HCT116 (cell line): Measurements from ENCODE around the gene TP63.

ENCODE experiments used
- ATF3 ChIP-seq: IDR thresholded peaks from 2 replicates; pipeline ENCODE4 v1.6.1; 2012
- CEBPB ChIP-seq: IDR thresholded peaks from 2 replicates; pipeline ENCODE4 v1.6.1; 2012; ENCODE audit warnings: low read depth
- CTCF ChIP-seq, 3 experiments: fragments of 200-600 bp in 1 of 3; sonication (generic) in 1 of 3; IDR thresholded peaks in 2 of 3; conservative IDR thresholded peaks in 1 of 3; 2 replicates each; pipeline ENCODE4 v1.5.1; 2012 to 2017; ENCODE audit warnings: low read depth in 2 of 3, low read length in 2 of 3, antibody characterized with exemption in 1 of 3, borderline replicate concordance in 1 of 3, control low read depth in 1 of 3, mild to moderate bottlenecking in 1 of 3, mixed read lengths in 1 of 3, mixed run types in 1 of 3, moderate library complexity in 1 of 3; ENCODE audit not compliant: insufficient read depth in 1 of 3
- EZH2 ChIP-seq: fragments of 200-600 bp; sonication (generic); IDR thresholded peaks from 2 replicates; pipeline ENCODE4 v1.6.1; 2017; ENCODE audit warnings: antibody characterized with exemption, mixed run types
- EZH2phosphoT487 ChIP-seq: fragments of 200-600 bp; IDR thresholded peaks from 2 replicates; pipeline ENCODE4 v1.6.1; 2018; ENCODE audit warnings: antibody characterized with exemption, borderline replicate concordance
- FOSL1 ChIP-seq: IDR thresholded peaks from 2 replicates; pipeline ENCODE4 v1.6.1; 2012; ENCODE audit warnings: low read depth
- POLR2A ChIP-seq: IDR thresholded peaks from 2 replicates; pipeline ENCODE4 v1.7.0; 2011; ENCODE audit warnings: borderline replicate concordance; ENCODE audit not compliant: insufficient read depth, insufficient read length; ENCODE audit errors: extremely low read depth
- POLR2AphosphoS5 ChIP-seq: IDR thresholded peaks from 2 replicates; pipeline ENCODE4 v1.6.1; 2011; ENCODE audit warnings: mild to moderate bottlenecking, low read depth, low read length, moderate library complexity
- RAD21 ChIP-seq: IDR thresholded peaks from 2 replicates; pipeline ENCODE4 v1.6.1; 2012; ENCODE audit warnings: low read depth, mild to moderate bottlenecking
- SP1 ChIP-seq: IDR thresholded peaks from 2 replicates; pipeline ENCODE4 v1.6.1; 2012; ENCODE audit warnings: low read depth
- YY1 ChIP-seq: IDR thresholded peaks from 2 replicates; pipeline ENCODE4 v1.6.1; 2011; ENCODE audit warnings: low read length, low read depth, moderate library complexity, mild to moderate bottlenecking; ENCODE audit not compliant: insufficient replicate concordance; ENCODE audit errors: extremely low read depth
- TF ChIP-seq, protein P1 (sequence below): IDR thresholded peaks from 2 replicates; pipeline ENCODE4 v1.6.1; 2012; ENCODE audit warnings: low read depth

DNA sequence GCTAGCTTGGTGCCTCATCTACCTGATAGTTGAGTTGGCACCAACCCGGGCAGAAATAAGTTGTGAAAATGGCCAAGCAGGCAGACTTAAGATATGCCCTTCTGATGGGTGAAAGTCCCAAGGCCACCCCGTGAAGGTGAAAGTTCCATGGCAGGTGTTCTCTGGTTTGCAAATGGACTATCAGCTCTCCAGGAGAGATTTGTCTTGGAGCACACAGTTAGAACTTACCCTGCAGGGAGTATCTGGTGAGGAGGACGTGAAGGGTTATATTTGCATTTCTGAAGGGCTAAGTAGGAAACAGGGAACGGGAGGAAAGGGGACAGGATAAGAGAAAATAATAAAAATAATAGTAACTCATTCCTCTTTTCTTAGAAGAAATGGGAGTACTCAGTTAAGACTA lies 220.5 kb downstream of the TP63 start:
- TF ChIP-seq ATF3 (no peak), EZH2phosphoT487 (no peak), CTCF (IDR thresholded peaks at IDR 0.05 in 2 of 3, conservative IDR thresholded peaks at IDR 0.05 in 1 of 3; ENCODE audit: borderline replicate concordance in 1 of 3, insufficient read depth in 1 of 3, low read depth in 2 of 3, low read length in 2 of 3) (no peak), POLR2AphosphoS5 (no peak), YY1 (no peak), RAD21 (no peak), SP1 (no peak), FOSL1 (no peak), CEBPB (no peak), EZH2 (no peak), POLR2A (no peak)
- TF ChIP-seq, protein P1, sequence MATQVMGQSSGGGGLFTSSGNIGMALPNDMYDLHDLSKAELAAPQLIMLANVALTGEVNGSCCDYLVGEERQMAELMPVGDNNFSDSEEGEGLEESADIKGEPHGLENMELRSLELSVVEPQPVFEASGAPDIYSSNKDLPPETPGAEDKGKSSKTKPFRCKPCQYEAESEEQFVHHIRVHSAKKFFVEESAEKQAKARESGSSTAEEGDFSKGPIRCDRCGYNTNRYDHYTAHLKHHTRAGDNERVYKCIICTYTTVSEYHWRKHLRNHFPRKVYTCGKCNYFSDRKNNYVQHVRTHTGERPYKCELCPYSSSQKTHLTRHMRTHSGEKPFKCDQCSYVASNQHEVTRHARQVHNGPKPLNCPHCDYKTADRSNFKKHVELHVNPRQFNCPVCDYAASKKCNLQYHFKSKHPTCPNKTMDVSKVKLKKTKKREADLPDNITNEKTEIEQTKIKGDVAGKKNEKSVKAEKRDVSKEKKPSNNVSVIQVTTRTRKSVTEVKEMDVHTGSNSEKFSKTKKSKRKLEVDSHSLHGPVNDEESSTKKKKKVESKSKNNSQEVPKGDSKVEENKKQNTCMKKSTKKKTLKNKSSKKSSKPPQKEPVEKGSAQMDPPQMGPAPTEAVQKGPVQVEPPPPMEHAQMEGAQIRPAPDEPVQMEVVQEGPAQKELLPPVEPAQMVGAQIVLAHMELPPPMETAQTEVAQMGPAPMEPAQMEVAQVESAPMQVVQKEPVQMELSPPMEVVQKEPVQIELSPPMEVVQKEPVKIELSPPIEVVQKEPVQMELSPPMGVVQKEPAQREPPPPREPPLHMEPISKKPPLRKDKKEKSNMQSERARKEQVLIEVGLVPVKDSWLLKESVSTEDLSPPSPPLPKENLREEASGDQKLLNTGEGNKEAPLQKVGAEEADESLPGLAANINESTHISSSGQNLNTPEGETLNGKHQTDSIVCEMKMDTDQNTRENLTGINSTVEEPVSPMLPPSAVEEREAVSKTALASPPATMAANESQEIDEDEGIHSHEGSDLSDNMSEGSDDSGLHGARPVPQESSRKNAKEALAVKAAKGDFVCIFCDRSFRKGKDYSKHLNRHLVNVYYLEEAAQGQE, result no peak
